CD1c-positive myeloid dendritic cell (primary cell): ENCODE measurements around the gene CAPN8.

ENCODE experiments used
- DNase-seq: peaks from one replicate; pipeline ENCODE4 v3.0.0-alpha.2; 2016; ENCODE audit errors: extremely low spot score

Gene CAPN8

DNA sequence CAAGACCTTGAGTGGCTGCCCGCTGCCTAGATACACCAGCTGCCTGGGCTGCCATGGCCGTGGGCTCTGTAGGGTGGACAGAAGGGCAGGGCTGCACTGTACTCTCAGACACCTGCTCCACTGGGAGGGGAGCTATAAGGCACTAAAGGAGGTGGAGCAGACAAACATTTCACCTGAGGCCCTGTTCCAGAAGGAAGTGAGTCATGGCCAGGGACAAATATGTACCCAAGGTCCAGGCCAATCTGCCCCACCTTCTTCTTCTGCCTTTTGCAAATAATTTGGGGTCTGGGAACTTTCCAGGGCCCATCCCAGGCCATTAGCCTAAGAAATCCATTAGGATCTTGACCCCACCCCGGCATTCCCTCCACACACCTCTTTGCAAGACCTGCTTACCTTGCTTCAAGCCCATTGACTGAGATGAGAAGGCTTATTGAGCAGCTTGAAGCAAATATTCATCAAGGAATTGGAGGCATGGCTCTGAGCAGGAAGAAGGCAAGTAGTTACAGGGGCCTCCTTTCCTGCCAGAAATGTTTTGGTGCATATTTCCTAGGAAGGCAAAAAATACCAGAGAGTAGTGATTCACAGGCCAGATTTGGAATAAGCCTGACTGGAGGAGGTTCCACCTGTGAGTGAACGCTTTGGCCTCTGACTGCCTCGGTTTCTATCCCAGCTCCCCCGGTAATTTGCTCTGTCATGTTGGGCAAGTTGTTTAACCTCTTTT lies at the start of gene CAPN8:
Gene CAPN8 (minus strand): TSS at position 110 of the 721 bp plus-strand sequence. CDS start 55 bp downstream, at position 55.
- DNase-seq: no peak

DNA sequence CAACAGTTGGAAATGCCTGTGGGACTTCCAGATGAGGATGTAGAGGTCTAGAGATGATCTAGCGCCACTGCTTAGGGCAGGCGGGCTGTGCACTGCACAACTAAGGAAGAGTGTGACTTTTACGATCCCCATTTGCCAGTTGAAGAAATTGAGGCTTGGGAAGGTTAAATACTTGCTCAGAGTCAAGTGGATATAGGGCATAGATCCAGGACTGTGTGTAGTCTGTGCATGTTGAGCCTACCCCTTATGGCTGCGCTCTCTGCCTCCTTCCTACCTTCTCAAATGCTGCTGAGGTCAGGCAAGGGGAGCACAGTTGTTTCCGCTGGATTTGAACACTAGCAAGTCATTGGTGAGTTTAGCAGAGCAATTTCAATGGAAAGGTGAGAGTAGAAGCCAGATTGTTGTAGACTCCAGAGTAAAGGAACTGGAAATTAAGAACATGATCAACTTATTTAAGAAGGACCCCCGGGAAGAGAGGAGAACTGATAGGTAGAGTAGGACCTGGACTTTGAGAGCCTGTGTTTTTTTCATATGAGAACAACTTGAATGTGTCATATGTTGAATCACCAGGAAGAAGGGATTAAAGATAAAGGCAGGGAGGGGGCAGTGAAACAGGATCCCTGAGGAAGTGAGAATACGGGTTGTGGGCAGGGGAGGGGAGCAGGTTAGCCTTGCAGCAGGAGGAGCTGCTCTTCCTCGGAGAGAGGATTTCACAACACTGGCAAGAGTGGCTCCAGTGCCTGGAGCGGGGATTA lies 49.5 kb upstream of the CAPN8 start:
- peak; percentile 84 for DNase-seq

DNA sequence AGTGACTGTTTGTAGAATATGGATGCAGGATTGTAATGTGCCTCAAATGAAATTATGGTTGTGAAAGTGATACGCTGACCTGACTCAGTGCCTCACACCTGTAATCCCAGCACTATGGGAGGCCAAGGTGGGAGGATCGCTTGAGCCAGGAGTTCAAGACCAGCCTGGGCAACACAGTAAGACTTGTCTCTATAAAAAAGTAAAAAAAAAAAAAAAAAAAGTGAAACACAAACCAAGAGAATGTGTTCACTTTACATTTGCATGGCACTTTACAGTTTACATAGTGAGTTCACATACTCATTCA lies 48.9 kb upstream of the CAPN8 start:
- no peak for DNase-seq

DNA sequence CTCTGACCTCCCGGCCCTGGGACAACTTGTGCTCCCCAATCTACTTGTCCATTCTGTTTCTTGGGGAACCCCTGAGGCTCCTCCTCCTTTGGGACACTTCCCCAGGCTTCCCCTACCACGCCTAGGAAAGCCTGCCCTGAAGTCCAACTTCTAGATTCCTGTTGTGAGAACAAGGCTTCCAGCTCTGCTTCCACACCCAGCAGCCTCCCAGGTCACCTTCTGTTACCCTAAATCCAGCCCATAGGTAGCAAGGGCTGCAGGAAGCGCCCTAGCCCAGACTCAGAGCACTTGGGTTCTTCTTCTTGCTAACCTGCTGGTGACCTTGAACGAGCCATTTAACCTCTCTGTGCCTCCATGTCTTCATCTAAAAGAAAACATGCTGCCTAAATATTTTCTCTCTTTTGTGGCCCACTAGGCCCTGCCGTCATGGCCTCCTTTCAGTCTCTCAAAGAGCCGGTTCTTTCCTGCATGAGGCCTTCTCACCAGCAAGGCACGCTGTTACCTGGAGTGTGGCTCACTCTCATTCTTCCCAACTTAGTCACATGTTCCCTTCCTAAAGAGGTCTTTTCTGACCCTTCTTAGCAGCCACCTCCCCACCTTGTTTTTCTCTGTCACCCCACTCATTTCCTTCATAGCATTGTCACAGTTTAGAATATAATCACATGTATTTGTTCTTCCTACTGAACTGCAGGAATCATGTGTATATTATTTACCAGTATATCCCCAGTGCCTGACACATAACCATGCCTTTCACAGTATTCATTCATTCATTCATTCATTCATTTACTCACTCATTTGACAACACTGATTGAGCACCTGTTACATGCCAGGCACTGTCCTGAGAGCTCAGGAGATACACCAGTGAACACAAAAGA lies 48.3 kb upstream of the CAPN8 start:
- peak; percentile 49 for DNase-seq

DNA sequence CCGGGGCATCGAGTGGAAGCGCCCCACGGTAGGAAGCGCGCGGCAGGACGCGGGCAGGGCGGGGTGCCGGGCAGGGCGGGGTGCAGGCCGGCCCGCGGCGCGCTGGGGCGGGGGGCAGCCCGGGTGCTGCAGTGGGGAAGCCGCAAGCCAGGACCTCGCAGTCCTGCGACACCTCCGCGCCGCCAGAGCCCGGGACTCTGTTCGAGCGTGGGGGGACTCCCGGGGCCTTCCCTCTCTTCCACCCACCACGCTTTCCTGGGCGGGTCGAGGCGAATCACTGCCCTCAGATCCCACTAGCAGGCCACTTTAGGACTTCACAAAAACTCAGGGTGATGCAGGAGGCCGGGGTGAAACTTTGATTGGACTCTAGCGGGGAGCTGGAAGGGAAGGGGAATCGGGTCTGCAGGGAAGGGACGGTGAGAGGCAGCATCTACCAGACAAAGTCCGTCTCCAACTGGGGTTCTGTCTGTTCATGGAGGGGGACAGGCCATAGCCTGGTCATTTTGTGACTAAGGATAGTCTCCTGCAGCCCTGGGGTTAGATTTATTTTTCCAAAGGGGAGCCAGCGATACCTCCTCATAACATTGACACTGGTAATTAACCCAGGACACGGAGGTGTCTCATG lies 47.5 kb upstream of the CAPN8 start:
- DNase-seq: peak; percentile 80

DNA sequence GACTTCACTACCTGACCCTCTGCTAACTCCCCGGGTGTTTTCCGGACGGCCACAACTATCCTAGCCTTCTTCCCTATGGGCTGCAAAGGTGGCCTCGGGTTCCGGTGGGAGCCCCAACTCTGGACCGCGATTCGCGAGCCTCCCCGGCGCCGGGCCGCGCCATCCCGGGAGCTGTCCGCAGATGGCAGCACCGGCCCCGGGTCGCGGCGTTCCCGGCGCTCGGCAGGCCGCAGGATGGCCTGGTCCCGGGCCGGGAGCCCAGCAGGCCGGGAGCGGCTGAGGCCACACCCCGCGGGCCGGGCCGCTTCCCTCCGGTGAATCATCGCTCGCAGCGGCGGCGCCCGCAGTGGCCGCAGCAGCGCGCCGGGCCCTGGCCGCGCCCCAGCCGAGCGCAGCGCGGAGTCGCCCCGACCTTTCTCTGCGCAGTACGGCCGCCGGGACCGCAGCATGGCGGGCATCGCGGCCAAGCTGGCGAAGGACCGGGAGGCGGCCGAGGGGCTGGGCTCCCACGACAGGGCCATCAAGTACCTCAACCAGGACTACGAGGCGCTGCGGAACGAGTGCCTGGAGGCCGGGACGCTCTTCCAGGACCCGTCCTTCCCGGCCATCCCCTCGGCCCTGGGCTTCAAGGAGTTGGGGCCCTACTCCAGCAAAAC lies 46.8 kb upstream of the CAPN8 start, which contains the start of gene CAPN2:
Gene CAPN2 (plus strand): TSS at position 346 of the 656 bp plus-strand sequence. CDS start 102 bp downstream, at position 448.
- peak; percentile 93 for DNase-seq

DNA sequence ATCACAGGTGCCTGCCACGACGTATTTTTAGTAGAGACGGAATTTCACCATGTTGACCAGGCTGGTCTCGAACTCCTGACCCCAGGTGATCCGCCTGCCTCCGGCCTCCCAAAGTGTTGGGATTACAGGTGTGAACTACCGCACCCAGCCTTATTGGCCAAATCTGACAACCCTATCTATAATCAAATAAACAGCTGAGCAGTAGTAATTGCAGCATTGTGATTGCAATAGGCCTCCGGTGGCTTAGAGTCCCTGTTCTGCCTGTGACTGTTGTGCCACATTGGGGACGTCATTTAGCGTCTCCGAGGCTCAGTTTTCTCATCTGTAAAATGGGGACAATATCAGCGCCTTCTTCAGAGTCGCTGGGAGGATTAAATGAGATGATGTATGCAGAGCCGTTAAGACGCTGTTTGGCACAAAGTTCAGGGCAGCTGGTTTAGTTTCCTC lies 46.3 kb upstream of the CAPN8 start:
- no peak for DNase-seq

DNA sequence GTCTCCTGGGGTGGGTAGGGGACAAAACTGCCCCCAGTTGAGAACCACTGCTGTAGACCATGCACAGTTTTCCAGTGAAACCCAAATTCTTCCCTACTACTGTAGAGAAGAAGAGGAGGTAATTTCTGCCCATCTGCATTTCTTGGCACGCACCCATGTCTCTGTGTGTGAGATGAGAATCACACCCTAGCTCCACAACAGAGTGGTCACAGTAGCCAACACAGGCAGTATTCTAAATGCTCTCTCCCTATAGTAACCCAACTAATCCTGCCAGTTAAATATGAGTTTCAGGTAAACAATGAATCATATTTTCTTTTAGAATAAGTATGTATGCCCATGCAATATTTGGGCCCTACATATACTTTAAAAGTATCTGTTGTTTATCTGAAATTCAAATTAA lies 45.7 kb upstream of the CAPN8 start:
- DNase-seq: no peak

DNA sequence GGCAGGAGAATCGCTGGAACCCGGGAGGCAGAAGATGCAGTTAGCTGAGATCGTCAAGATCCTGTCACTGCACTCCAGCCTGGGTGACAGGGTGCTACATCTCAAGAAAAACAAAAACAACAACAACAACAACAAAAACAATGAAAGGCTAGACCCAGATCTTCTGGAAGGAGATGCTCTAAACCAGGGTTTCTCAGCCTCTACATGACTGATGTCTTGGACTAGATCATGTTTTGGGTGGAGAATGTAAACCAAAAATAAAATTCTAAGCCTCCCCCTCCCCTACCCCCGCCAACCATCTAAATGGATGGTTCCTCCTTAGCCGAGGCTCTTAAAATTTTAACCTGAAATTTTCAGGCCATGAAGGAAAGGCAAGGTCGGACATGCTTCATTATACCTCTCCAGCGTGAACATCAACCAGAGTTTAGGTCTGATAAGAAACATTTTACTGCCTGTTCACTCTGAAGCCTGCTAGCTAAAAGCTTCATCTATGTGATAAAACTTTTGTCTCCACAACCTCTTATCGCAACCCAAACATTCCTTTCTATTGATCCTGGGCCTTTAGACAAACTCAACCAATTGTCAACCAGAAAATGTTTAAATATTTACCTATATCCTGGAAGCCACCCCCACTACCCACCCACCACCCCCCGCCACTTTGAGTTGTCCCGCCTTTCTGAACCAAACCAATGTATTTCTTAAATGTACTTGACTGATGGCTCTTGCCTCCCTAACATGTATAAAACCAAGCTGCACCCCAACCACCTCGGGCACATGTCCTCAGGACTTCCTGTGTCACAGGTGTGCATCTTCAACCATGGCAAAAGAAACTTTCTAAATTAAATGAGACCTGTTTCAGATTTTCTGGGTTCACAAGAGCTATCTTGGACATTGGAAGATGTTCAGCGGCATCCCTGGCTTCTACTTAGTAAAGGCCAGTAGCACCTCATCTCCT lies 45.0 kb upstream of the CAPN8 start:
- DNase-seq: no peak

DNA sequence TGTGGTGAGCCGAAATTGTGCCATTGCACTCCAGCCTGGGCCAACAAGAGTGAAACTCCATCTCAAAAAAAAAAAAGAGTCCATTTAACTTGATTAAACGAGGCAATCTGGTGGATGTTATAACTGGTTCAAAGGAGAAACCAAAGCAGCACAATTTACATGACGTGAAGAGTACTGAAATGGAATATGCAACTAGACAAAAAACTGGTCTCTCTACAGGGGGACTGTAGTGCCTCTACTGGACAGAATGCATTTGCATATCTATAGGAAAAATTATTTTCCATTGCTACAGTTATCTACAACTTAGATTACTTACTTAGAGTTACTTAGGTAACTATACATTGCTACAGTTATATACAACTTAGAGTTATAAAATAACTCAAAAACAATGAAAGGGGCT lies 44.1 kb upstream of the CAPN8 start:
- DNase-seq: no peak

DNA sequence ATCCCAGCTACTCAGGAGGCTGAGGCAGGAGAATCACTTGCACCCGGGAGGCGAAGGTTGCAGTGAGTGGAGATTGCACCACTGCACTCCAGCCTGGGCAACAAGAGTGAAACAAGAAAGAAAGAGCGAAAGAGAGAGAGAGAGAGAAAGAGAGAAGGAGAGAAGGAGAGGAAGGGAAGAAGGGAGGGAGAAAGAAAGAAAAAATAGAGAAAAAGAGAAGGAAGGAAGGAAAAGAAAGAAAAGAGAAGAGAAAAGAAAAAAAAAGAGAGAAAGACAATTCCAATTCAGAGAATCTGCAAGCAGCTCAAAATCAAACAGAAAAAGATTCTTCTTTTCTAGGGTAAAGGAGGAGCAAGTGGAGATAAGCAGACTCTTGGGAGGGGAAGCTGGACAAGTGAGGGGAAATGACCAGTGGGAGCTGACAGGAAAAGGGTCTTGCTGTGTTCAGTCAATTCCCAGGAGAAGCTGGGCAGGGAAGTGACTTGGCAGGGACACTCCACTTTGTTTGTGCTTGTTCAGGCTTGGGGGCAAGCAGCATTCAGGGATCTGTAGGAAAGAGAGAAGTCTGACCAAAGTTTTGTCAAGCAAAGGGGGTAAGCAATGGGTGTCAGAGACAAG lies 43.3 kb upstream of the CAPN8 start:
- no peak for DNase-seq

DNA sequence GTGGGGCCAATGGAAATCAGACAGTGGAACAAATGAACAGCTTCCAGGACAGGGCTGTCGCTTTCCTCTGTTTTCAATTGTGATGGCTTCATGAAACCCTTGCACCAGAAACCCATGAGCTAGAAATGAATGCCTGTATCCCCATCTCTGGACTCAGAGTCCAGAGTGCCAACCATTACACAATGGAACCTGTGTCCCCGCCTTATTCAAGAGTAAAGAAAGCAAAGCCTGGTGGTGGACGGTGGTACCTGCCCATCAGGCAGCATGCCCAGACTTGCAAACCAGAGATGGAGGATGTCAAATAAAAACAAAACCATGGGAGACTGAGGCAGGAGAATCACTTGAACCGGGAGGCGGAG lies 42.5 kb upstream of the CAPN8 start:
- DNase-seq: no peak

DNA sequence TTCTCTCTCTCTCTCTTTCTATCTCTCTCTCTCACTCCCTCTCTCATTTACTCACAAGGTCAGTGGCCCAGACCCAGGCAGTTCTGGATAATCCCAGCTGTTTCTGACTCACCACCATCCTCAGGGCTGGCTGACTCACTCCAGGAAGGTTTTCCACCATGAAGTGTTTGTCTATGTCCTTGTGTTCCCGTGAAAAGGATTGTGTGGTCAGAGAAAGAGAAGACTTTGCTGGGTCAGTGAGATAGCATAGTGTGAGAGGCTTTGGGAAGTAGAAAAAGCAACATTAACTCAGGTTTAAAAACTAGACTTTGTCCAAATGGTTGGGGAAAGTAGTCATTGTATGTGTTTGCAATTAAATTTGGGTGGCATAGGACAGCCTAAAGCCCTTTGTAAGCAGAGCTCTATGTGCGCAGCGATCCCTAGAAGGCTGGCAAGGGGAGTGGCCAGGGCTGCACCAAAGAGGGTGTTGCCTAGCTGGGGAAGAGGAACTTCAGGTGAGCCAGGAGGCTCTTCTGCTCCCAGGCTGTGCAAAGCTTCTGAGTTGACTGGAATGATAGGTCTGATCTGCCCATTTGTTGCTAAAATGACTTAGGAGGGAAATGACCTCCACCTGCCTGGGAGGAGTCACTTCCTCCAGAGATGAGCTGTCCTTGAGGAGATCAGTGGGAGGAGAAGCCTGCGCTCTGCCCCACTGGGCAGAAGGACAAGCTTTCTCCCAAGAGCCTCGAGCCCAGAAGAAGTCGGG lies 41.9 kb upstream of the CAPN8 start:
- peak; percentile 40 for DNase-seq

DNA sequence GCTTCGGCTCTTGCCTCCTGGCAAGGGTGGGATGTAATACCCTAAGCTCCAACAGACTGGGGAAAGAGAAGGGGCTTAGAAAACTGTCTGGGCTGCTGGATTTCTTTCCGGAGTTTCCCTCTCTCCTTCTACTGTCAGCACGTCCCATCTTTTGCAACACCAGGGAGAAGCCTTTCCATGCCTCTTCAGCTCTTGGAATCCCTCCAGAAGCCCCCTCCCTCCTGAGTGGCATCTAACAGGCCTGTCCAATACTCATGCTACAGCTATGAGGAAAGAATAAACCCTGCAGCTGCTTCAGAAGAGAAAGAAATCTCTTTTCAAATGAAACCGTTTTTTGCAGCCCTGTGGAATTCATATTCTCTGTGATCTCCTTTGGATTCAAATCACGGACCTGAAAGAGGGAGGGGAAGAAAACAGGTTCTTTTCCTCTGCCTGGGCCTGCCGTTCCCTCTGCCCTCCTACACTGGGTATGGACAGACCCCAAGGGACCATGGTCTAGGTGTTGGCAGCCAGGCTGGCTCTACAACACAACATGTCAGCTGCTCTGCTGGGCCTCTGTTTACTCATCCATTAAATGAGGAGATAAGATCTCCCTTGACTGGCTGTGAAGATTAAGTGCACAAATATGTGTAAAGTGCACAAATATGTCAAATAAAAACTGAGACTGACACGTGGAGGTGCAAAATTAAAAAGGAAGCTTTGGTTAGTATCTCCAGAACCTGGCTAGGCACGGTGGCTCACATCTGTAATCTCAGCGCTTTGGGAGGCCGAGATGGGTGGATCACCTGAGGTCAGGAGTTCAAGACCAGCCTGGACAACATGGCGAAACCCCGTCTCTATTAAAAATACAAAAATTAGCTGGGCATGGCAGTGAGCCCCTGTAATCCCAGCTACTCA lies 40.8 kb upstream of the CAPN8 start:
- no peak for DNase-seq

DNA sequence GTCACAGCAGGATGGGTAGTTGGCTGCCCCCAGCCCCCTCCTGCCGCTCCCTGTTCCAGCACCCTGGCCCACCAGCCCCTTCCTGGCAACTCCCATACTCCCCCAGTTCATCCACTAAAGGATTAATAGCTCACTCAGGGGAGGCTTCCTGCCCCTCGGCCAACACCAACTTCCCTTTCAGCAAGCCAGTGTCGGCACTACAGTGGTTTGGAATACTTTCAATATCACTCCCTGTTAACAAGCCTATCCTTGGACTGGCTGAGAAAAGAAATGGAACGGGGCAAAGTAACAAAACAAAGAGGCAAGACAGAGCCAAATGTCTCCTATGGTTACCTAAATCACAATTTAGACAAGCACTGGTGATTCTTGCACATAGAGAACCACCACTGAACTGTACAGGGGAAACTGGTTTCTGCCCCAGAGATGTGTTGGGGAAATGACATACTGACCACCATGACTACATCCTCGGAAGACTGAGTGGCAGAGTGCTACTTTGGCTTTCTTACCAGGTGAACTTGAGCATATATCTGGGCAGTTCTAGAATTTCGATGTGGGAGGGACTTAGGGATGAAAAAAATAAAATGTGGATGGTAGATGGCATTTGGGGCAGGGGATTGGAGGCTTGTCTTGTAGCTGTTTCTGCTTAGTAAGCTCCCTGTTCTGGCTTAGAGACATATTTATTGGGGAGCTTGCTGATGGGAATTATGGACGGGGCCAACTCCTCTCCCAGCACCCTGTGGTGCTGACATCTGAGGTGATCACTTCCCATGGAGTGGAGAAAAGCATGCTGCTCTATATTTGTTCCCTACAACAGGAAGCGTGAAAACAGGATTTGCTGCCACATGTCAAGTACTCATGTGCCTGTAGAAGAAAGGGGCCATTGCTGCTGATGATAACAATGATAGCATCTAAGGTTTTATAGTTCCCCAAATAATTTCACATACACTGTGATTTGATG lies 39.7 kb upstream of the CAPN8 start:
- no peak for DNase-seq

DNA sequence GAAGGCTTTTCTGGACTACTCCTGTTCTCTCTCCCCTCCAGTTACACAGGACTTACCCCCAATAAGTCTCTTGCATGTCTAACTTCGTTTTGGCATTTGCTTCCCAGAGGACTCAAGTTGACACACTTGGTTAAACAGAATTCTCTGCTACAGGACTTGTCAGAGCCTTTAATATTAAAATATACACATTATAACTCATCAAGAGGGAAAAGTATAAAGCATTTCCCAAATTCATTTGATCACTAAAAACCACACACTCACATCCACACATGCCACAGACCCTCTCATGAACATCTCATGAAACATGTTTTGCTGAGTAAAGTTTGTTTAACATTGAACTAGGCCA lies 38.1 kb upstream of the CAPN8 start:
- no peak for DNase-seq
